Measurements from ENCODE around the gene TMEM245. TPM values are rescaled to one million over a fixed set of nuclear protein-coding genes. Genes with fewer than 3 reads are reported as not detected.
A peak's percentile ranks its signal among the peaks of the same experiment; 100 is the strongest.
"Not testable (repeated sequence)": the region's sequence is repeated elsewhere in the genome, so short reads cannot be mapped to it uniquely, and the experiment has no call there.

The TMEM245 gene
- total RNA-seq, 1 experiment from 2014 or later, result 26.6 TPM

GRCh38 chr9:109138421-109138820 is 18.7 kb upstream of the TMEM245 start:
- in situ Hi-C loops (cut with HindIII; ENCODE audit: low sequenced_read_pairs), result no loop called here

GRCh38 chr9:109134167-109134578 is 14.4 kb upstream of the TMEM245 start:
- no peak for DNase-seq (ENCODE audit: low spot score)
- in situ Hi-C loops (cut with HindIII; ENCODE audit: low sequenced_read_pairs), result no loop called here

More at GRCh38 chr9:109138421-109138820, 18.7 kb upstream of the TMEM245 start:
- DNase-seq (ENCODE audit: low spot score), result no peak

GRCh38 chr9:109133533-109133932 is 13.8 kb upstream of the TMEM245 start:
- in situ Hi-C loops (cut with HindIII; ENCODE audit: low sequenced_read_pairs), result no loop called here
- no peak for DNase-seq (ENCODE audit: low spot score)

GRCh38 chr9:109132567-109133021 is 12.8 kb upstream of the TMEM245 start:
- in situ Hi-C loops (cut with HindIII; ENCODE audit: low sequenced_read_pairs), result no loop called here
- DNase-seq (ENCODE audit: low spot score), result no peak

- in situ Hi-C loops (cut with HindIII; ENCODE audit: low sequenced_read_pairs), result no loop called here
These were observed 9.9 kb upstream of the TMEM245 start for GRCh38 chr9:109129470-109130197.

GRCh38 chr9:109126671-109127070 is 6.9 kb upstream of the TMEM245 start:
- in situ Hi-C loops (cut with HindIII; ENCODE audit: low sequenced_read_pairs); DNase-seq (ENCODE audit: low spot score): not testable (repeated sequence)

More at GRCh38 chr9:109129470-109130197, 9.9 kb upstream of the TMEM245 start:
- DNase-seq (ENCODE audit: low spot score), result no peak

GRCh38 chr9:109124121-109124520 is 4.4 kb upstream of the TMEM245 start:
- in situ Hi-C loops (cut with HindIII; ENCODE audit: low sequenced_read_pairs), result no loop called here
- DNase-seq (ENCODE audit: low spot score), result no peak

GRCh38 chr9:109122726-109123621 is 3.2 kb upstream of the TMEM245 start:
- no peak for DNase-seq (ENCODE audit: low spot score)
- in situ Hi-C loops (cut with HindIII; ENCODE audit: low sequenced_read_pairs), result no loop called here

- no peak for DNase-seq (ENCODE audit: low spot score)
- in situ Hi-C loops (cut with HindIII; ENCODE audit: low sequenced_read_pairs), result no loop called here
These were observed 1.6 kb upstream of the TMEM245 start for GRCh38 chr9:109121232-109121796.

- in situ Hi-C loops (cut with HindIII; ENCODE audit: low sequenced_read_pairs), result no loop called here
- no peak for DNase-seq (ENCODE audit: low spot score)
These were observed 550 bp upstream of the TMEM245 start for GRCh38 chr9:109120204-109120789.

GRCh38 chr9:109118808-109119438 is 824 bp downstream of the TMEM245 start:
- DNase-seq (ENCODE audit: low spot score), result peak; percentile 18
- in situ Hi-C loops (cut with HindIII; ENCODE audit: low sequenced_read_pairs), result no loop called here

- no peak for DNase-seq (ENCODE audit: low spot score)
- in situ Hi-C loops (cut with HindIII; ENCODE audit: low sequenced_read_pairs), result no loop called here
These were observed 1.6 kb downstream of the TMEM245 start for GRCh38 chr9:109117856-109118807.

GRCh38 chr9:109115931-109116526 is 3.7 kb downstream of the TMEM245 start:
- peak; percentile 64 for DNase-seq (ENCODE audit: low spot score)
- in situ Hi-C loops (cut with HindIII; ENCODE audit: low sequenced_read_pairs), result no loop called here

- DNase-seq (ENCODE audit: low spot score), result no peak
- in situ Hi-C loops (cut with HindIII; ENCODE audit: low sequenced_read_pairs), result no loop called here
These were observed 5.1 kb downstream of the TMEM245 start for GRCh38 chr9:109114670-109115069.

GRCh38 chr9:109113892-109114609 is 5.7 kb downstream of the TMEM245 start:
- DNase-seq (ENCODE audit: low spot score), result no peak
- in situ Hi-C loops (cut with HindIII; ENCODE audit: low sequenced_read_pairs), result no loop called here

GRCh38 chr9:109113254-109113653 is 6.5 kb downstream of the TMEM245 start:
- no peak for DNase-seq (ENCODE audit: low spot score)
- in situ Hi-C loops (cut with HindIII; ENCODE audit: low sequenced_read_pairs), result no loop called here

Measured in G401 (cell line).